ENCODE measurements around the gene CEMIP2.

CEMIP2 gene

DNA sequence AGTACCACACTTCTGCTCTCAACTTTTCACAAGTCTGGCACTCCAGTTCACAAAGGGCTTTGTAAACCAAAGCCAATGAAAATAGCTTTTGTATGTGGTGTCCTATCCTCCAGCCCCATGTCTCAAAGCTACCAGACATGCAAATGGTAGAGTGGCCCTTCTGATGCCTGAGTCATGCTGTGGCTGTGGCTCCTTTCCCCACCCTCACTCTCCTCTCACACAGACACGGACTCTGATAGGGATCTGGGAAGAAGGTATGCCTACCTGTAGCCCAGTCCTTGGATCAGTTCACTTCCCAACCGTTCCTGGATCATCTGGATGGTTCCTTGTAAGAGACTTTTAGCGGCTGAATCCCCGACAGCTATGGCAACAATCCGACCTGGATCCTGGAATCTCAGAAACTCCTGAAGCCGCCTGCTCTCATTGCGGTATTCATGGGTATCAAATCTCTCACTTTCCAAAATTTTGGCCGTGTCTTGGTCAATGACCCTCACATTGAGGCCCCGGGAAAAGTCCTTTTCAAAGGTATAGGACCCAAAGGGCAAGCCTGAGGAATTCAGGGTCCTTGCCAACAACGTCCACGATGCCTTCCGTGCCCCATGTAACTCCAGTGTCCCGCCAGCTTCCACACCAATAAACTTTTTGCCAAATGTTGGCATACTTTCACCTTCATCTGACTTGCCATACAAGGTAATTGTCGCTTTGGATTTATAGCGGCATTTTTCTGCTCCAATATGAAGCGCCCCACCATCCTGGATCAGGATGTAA is 23.4 kb downstream of the CEMIP2 start:
- TF ChIP-seq, protein P1, sequence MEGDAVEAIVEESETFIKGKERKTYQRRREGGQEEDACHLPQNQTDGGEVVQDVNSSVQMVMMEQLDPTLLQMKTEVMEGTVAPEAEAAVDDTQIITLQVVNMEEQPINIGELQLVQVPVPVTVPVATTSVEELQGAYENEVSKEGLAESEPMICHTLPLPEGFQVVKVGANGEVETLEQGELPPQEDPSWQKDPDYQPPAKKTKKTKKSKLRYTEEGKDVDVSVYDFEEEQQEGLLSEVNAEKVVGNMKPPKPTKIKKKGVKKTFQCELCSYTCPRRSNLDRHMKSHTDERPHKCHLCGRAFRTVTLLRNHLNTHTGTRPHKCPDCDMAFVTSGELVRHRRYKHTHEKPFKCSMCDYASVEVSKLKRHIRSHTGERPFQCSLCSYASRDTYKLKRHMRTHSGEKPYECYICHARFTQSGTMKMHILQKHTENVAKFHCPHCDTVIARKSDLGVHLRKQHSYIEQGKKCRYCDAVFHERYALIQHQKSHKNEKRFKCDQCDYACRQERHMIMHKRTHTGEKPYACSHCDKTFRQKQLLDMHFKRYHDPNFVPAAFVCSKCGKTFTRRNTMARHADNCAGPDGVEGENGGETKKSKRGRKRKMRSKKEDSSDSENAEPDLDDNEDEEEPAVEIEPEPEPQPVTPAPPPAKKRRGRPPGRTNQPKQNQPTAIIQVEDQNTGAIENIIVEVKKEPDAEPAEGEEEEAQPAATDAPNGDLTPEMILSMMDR (IDR thresholded peaks at IDR 0.05), result no peak

DNA sequence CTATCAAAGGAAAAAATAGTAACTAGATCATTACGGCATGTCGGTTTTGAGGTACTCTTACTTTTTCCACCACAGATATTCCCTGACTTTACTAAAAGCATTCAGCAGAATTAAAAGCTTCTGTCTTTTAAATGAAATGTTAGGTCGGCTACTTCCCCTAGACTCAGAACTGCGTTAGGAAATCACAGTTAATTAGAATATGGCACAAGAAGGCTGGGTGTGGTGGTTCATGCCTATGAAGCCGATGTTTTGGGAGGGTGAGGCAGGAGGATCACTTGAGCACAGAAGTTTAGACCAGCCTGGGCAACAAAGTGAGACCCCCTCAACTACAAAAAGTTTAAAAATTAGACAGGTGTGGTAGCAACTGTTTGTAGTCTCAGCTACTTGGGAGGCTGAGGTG is 24.4 kb downstream of the CEMIP2 start:
- TF ChIP-seq, protein P1 (IDR thresholded peaks at IDR 0.05), result no peak

DNA sequence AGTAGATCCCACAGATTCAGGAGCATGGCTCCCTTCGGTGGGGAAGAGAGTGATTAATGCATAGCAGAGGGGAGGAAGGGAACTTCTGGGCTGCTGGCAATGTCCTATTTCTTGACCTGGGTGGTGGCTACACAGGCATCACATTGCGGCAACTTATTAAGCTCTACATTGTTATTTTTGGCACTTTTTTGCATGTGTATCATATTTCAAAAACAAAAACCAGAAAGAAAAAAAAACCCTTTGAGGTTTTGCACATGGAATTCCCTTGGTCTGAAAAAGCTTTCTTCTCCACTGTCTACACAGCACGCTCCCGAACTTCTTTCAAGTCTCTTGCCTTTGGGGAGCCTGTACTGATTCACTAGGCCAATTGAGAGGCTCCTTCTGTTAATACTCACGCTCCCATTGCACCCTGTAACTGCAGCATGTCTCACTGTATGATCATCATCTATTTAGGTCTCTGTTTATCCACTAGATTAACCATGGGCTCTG is 25.1 kb downstream of the CEMIP2 start:
- TF ChIP-seq, protein P1 (IDR thresholded peaks at IDR 0.05), result no peak

DNA sequence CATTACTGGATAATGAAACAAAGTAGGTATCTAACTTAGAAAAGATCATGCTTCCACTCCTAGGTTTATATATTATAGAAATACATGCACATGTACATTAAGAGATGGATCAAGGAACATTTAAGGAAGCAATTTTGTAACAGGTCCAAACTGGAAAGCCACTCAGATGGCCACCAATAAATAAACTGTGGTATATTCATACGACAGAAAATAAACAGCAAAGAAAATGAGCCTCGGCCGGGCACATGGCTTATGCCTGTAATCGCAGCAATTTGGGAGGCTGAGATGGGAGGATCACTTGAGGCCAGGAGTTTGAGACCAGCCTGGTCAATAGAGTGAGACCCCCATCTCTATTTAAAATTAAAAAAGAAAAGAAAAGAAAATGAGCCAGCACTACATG is 25.6 kb downstream of the CEMIP2 start:
- TF ChIP-seq, protein P1 (IDR thresholded peaks at IDR 0.05), result no peak

DNA sequence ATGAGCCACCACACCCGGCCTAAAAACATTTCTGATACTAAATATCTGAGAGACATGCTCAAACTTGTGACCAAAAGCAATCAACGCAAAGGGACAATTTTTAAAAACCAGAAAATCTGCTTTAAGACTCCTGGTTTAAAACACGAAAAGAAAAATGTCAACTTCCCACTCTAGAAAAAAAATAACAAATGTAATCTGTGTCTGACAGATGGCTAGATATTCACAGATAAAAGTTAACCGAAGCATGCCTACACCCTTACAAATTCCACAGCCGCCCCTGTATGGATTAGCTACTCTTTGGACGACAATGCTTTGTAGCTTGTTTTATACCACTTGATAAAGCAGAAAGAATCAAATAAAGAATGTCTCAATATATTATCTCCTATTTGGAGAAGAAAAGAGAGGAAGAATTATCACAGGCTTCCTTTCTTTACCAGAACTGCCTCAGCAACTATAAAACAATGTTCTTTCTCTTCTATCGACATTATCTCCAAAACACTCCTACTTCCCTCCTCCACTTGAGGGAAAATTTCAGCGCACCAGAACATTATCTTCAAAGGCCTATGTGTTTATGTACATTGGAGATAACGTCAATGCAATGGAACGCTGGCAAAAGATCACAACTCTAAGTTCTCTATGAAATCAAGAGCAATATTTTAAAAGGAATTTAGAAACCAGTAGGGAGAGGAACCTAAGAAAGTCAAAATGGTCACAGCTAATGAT is 26.2 kb downstream of the CEMIP2 start:
- TF ChIP-seq, protein P1 (IDR thresholded peaks at IDR 0.05), result no peak

DNA sequence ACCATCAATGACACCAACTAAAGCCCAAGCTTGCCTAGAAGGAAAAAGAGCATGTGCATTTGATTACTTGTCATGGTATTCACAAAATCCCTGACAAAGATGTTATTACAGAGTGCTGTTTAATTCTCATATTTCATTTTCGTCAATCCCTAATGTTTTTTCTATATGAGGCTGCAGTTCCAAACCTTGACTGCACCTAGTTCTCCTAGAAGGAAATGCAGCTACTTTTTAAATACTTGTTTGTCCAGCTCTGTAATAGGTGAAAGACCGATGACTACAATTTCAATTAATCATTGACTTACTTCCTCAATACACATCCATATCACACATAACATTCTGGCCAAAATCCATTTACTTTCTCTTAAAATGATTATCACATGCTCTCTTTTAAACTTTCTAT is 28.1 kb downstream of the CEMIP2 start:
- TF ChIP-seq, protein P1 (IDR thresholded peaks at IDR 0.05), result no peak

DNA sequence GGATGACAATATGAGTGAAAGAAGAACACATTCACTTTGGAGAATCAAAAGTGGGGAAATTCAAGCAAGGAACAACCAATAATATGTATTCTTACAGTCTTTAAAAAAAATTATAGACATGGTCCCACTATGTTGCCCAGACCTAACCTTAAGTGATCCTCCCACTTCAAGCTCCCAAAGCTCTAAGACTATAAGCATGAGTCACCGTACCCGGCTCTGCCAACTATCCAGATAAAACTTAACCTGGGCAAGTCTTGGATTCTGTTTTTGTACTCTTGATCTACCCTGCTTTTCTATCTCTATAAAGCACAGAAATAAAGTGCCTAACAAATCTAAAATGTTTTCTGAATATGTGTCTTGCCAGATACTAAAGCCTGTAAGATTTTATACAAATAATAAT is 30.9 kb downstream of the CEMIP2 start:
- TF ChIP-seq, protein P1 (IDR thresholded peaks at IDR 0.05), result no peak
